IMR-90 (cell line): ENCODE measurements around the gene SHISA8.

Source experiments
- CTCF ChIP-seq: conservative IDR thresholded peaks from 2 replicates; pipeline ENCODE4 v1.5.1; 2012; ENCODE audit warnings: mild to moderate bottlenecking, low read depth, low read length, improper control_type of control experiment
- FOS ChIP-seq: fragments of 150-350 bp; IDR thresholded peaks from 2 replicates; pipeline ENCODE4 v1.6.1; 2016; ENCODE audit warnings: low read depth, low read length
- MAZ ChIP-seq: IDR thresholded peaks from 2 replicates; pipeline ENCODE4 v1.6.1; 2012; ENCODE audit warnings: low read depth, mild to moderate bottlenecking, low read length, improper control_type of control experiment, moderate library complexity, borderline replicate concordance
- POLR2A ChIP-seq: IDR thresholded peaks from 2 replicates; pipeline ENCODE4 v1.6.1; 2012; ENCODE audit warnings: mild to moderate bottlenecking, low read depth, low read length

- TF ChIP-seq CTCF (no peak), POLR2A (no peak), FOS (no peak), MAZ (no peak)
Measured at GRCh38 chr22:41932353-41932752, 17.5 kb upstream of the SHISA8 start.
